GM18505 (cell line): Measurements from ENCODE around the gene JMJD8.

Experiments
- ATAC-seq: cut with Tn5 transposase; IDR thresholded peaks from one replicate; pipeline ENCODE4 v1.9.1; 2021; ENCODE audit not compliant: unreplicated experiment
- POLR2A ChIP-seq: IDR thresholded peaks from 4 replicates; pipeline ENCODE4 v1.6.1; 2011; ENCODE audit warnings: borderline replicate concordance; ENCODE audit not compliant: insufficient read depth, insufficient read length; ENCODE audit errors: extremely low read depth

The JMJD8 gene

DNA sequence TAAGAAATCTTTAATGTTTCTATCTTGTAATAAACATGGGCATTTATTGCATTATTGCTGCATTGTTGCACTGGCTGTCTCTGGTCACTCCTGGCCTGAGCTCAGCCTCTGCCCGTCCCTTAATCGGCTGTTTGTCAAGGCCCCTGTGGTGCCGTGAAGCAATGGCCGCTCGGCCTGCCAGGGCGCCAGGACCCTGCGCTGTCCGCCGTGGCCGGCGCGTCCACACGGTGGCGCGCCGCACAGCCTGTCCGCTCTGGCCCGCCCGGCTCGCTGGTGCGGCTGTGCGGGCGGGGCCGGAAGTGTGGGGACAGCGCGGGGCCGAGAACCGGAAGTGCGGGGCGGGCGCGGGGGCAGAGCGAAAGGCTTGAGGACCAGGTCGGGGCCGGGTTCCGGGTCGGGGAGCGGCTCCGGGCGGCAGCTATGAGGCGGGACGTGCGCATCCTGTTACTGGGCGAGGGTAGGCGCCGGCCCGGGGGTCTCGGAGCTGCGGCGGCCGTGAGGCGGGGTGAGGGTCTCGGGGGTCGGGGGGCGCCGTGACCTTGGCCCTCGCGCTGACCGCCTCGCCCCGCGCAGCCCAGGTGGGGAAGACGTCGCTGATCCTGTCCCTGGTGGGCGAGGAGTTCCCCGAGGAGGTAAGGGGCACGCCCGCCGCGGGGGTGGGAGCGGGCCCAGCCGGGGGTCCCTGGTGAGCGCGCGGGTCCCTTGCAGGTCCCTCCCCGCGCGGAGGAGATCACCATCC, 16.2 kb downstream of the JMJD8 start, which contains the start of gene RHOT2:
Gene RHOT2 (plus strand): TSS at position 353 of the 739 bp plus-strand sequence. CDS start 68 bp downstream, at position 421.
- TF ChIP-seq POLR2A, result peak; percentile 92

DNA sequence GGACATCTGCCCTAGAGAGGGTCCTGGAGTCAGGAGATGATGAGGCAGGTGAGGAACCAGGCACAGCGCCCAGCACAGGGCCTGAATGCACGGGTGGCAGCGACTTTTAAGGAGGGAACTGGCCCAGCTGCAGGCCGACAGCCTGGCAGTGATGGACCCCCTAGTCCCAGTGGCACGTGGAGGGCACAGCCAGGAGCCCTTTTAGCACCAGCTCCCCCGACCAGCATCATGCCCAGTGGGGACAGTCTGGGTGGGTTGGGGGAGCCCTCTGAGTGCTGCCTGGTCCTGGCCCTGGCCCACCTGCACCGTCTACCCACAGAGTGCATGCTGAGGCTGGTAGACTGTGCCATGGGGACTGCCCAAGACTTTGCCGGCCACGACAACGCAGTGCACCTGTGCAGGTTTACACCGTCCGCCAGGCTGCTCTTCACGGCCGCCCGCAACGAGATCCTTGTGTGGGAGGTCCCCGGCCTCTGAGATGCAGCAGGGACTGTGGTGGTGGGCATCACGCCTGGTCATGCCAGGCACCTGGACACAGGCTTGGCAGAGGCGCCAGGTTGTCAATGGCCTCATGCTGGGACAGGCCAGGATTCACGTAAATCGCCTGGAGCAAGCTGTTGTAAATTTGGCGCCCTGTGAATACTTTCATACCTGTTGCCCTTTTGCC, 16.9 kb downstream of the JMJD8 start:
- no peak for ATAC-seq

More for the DNA sequence above, 16.2 kb downstream of the JMJD8 start, which contains the start of gene RHOT2:
- peak; percentile 73 for ATAC-seq

DNA sequence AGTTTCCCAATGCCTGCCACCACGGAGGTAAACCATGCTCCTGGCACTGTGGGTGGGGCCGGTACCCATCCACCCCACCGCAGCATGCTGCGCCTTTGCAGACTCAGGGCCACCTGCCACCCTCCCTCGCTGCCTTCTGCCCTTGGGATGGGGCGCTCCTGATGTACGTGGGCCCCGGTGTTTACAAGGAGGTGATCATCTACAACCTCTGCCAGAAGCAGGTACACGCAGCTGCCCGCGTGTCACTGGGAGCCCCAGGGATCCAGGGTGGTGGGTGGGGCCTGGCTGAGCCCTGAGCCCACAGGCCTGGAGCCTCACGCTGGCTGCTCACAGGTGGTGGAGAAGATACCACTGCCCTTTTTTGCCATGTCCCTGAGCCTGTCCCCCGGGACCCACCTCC, 17.6 kb downstream of the JMJD8 start:
- no peak for ATAC-seq
- TF ChIP-seq POLR2A, result no peak

More for the DNA sequence above, 16.9 kb downstream of the JMJD8 start:
- TF ChIP-seq POLR2A, result no peak

DNA sequence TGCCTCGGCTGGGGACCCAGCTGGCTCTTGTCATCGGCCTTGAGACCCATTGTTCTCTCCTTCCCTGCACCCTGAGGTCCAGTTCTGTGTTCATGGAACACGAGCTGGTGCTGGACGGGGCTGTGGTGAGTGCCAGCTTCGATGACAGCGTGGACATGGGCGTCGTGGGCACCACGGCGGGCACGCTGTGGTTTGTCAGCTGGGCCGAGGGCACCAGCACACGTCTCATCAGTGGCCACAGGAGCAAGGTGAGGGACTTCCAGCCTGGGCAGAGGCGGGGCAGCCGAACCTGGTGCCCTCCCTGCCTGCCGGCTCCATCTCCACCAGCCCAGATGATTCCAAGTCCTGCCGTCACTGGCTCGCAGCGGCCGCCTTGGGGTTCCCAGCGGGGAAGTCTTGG, 21.5 kb downstream of the JMJD8 start:
- ATAC-seq, result no peak
- no peak for TF ChIP-seq POLR2A

GRCh38 chr16:662095-662494, 22.0 kb downstream of the JMJD8 start:
- ATAC-seq, result no peak
- no peak for TF ChIP-seq POLR2A

DNA sequence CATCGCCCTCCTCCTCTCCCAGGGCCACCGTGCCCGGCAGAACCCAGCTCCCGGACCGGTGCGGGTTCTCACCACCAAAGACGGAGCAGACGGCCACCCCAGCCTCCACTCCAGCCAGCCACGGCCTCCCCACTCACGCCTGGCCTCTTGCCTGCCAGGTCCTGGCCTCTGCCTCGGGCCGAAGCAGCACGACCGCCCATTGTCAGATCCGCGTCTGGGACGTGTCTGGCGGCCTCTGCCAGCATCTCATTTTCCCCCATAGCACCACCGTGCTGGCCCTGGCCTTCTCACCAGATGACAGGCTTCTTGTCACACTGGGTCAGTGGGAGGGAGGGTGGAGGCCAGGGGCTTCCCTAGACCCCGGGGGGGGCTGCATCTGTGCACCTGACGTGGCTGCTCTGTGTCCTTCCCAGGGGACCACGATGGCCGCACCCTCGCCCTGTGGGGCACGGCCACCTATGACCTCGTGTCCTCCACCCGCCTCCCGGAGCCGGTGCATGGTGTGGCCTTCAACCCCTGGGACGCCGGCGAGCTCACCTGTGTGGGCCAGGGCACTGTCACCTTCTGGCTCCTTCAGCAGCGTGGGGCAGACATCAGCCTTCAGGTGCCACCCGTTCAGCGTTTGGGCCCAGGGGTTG, 22.8 kb downstream of the JMJD8 start:
- no peak for ATAC-seq

DNA sequence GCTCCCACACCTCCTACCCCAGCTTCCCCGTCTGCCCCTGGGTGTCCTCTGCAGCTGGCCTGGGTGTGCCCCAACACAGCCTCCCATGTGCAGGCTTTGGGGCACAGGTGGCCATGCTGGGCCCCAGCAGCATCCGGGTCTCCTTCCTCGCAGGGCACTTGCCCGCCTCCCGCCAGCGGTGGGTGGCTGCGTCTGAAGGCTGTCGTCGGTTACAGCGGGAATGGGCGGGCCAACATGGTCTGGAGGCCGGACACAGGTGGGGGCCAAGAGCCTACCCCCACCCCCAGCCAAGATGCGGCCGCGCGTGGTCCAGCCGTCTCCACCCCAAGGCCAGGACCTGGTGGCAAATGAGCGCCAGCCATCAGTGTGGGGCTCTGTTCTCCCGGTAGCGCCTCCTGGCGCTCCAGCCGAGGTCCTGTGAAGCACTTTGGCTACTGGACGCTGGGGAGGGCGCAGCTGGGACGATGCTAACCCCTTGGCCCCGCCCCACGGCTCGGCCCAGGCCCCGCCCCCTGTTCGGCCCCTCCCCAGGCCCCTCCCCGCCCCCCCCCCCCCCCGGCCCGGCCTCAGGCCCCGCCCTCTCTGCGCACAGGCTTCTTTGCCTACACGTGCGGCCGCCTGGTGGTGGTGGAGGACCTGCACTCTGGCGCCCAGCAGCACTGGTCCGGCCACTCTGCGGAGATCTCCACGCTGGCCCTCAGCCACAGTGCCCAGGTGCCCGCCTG, 23.5 kb downstream of the JMJD8 start:
- TF ChIP-seq POLR2A, result no peak
- ATAC-seq, result peak; percentile 44

More for the DNA sequence above, 22.8 kb downstream of the JMJD8 start:
- no peak for TF ChIP-seq POLR2A

DNA sequence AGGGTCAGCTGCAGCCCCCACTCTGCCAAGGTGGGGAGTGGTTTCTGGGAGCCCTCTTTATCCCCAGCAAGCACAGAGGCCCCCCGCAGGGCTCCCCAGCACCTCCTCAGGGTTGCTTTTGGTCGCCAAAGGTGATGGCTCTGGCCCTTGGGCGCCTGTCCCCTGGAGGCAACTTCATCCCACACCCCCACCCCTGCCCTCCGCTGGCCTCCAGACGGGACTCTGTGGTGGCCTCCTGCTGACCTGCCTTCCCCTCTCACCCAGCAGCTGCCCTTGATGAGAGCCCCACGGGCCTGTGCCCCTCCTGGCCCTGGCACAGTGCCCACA, 24.0 kb downstream of the JMJD8 start:
- TF ChIP-seq POLR2A, result no peak
- ATAC-seq, result no peak

DNA sequence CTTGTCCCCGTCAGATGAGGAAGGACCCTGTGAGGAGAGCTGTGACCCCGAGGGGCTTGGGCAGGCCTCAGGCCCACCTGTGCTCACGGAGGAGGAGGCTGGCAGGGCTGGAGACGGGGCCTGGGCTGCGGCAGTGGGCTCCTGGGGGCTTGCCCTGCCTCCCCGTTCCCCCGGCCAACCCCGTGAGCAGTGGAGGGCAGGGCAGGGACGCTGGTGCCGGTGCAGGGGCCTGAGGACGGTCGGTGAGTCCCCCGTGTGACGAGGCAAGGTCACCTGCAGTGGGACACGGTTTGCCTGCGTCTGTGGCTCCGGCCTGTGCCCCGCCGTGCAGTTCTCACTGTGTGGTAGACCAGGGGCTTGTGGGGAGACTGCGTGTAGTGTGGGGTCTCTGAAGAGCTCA, 24.5 kb downstream of the JMJD8 start:
- TF ChIP-seq POLR2A, result no peak

GRCh38 chr16:658679-659571, 25.2 kb downstream of the JMJD8 start:
- ATAC-seq, result no peak
- TF ChIP-seq POLR2A, result no peak

More for the DNA sequence above, 24.5 kb downstream of the JMJD8 start:
- ATAC-seq, result no peak

DNA sequence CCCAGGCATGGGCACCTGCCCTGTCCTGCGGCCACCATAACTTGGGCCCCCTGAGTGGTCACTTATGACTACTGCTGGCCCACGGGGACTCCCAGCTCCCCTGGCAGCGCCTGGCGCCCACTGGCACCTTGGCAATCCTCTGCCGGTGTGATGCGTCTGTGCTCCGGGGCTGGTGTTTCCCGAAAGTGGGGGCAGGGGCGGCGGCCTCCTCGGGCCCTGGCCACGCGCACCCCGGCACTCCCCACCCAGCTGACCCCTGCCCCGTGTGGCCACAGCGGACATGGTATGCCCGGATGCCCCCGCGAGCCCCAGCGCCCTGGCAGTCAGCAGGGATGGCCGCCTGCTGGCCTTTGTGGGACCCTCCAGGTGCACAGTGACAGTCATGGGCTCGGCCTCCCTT, 26.6 kb downstream of the JMJD8 start:
- no peak for TF ChIP-seq POLR2A
- ATAC-seq, result no peak

GRCh38 chr16:654034-654433, 30.1 kb downstream of the JMJD8 start:
- no peak for ATAC-seq
- no peak for TF ChIP-seq POLR2A
